Mesodermal cell (in vitro differentiated cells): ENCODE data around the gene SLC25A43.
"Not testable (repeated sequence)": the region's sequence is repeated elsewhere in the genome, so short reads cannot be mapped to it uniquely, and the experiment has no call there.

Experiments used
- H3K27ac ChIP-seq: 2 replicates; pipeline ENCODE4 v1.7.0; 2013; ENCODE audit warnings: mild to moderate bottlenecking, low read depth, low read length, moderate library complexity; ENCODE audit not compliant: severe bottlenecking
- H3K36me3 ChIP-seq: 2 replicates; pipeline ENCODE4 v1.7.1; 2013; ENCODE audit warnings: mild to moderate bottlenecking, low read length, moderate library complexity; ENCODE audit not compliant: control insufficient read depth, insufficient read depth
- H3K4me1 ChIP-seq: one replicate; pipeline ENCODE4 v1.7.1; 2013; ENCODE audit warnings: mild to moderate bottlenecking, low read length; ENCODE audit not compliant: insufficient read depth, control insufficient read depth, poor library complexity, severe bottlenecking
- H3K4me3 ChIP-seq: 2 replicates; pipeline ENCODE4 v1.7.0; 2013; ENCODE audit warnings: low read length, control low read depth, mild to moderate bottlenecking; ENCODE audit not compliant: insufficient read depth, poor library complexity, severe bottlenecking; ENCODE audit errors: extremely low read depth
- H3K9me3 ChIP-seq: 2 replicates; pipeline ENCODE4 v1.7.1; 2013; ENCODE audit warnings: mild to moderate bottlenecking, low read length, moderate library complexity; ENCODE audit not compliant: control insufficient read depth
- whole genome bisulfite sequencing, 2 experiments: methylation state at CpG; one replicate each; pipeline ENCODE4 v1.1.5; 2013; ENCODE audit warnings: missing lambda C conversion rate in 2 of 2; ENCODE audit not compliant: insufficient coverage in 2 of 2; 5-methylcytosine and 5-hydroxymethylcytosine counted together

The SLC25A43 gene

DNA sequence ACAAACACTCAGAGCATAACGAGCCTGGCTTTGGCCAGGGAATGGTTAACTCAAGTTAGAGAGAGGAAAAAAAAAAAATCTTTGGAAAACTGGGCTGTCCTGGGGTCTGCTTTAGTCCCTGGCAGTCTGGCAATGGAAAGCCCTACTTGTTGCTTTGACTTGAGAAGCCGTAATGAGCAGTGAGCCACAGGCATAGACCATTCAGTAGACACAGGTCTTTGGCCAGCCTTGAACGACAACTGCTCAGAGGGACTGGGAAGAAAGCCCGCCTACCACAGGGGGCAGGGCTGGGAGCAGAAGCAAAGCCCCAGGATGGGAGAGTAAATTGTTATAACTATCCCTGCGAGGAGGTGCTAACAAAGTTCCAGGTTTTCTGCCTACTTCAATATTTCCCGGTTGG is 25.9 kb downstream of the SLC25A43 start:
- no peaks in the 10 kb centered on the region for H3K4me1 ChIP-seq
- peaks cover 4% of the 10 kb centered on the region for H3K36me3 ChIP-seq
- no peaks in the 10 kb centered on the region for H3K9me3 ChIP-seq
- no peak overlapping the region for H3K4me3 ChIP-seq
- H3K27ac ChIP-seq: no peak overlapping the region
- WGBS, 2 experiments: 74 to 100% methylated on average over 1 to 3 of the region's 6 CpGs

DNA sequence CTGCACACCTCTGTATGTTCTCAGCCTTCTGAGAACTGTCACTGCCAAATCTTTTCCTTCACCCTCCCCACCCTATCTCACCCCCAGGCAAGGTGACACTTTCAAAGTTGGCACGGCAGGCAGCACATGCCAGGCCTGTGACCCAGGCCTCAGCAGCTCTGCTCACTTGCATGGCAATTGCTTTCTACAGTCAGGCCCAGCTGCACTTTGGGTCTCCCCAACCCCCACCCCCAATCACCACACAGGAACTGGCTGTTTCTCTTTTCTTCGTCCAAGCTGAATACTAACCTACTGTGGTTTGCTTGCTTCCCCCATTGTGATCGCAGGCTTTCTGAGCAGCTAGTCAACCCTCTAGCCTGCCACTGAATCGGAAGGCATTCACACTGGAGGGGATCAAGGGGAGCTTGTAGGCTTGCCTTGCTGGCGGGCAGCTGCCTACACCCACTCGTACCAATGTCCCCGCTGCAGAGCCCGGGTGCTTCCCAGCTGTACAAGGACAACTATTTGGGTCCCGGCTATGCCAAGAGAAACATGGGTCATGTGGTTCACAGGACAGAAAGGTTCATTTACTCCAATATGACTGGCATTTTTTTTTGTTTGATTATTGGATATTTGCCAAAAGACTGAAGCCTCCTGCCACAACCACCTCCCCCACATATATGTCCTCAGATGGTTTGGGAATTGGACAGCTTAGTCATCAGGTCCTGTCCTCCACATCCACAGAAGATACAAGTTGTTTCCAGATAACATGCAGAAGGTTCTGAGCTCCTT is 28.1 kb downstream of the SLC25A43 start:
- 87% methylated on average over 2 of the region's 9 CpGs; no CpG with 5 or more reads in 1 of the 2 experiments for WGBS, 2 experiments
- no peak overlapping the region for H3K4me3 ChIP-seq
- no peaks in the 10 kb centered on the region for H3K9me3 ChIP-seq
- no peak overlapping the region for H3K27ac ChIP-seq
- peaks cover 4% of the 10 kb centered on the region for H3K36me3 ChIP-seq
- H3K4me1 ChIP-seq: no peaks in the 10 kb centered on the region

DNA sequence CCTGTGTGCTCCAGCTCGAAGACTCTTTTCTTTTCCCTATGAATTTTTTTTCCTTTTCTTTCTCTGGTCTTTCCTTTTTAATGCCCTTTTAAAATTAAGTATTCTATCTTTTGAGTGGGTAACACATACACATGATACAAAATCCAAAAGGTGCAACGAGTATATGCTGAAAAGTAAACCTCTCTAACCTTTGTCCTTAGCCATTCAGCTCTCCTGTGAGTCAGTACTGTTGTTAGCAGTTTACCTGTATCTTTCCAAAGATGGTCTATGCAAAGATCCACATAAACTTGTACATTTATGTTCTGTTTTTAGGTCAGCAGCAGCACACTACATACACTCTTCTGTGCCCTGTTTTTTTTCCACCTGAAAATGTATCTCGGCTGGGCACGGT is 28.7 kb downstream of the SLC25A43 start:
- no CpG with 5 or more reads among the region's 4 CpGs for WGBS, 2 experiments
- no peak overlapping the region for H3K4me3 ChIP-seq
- peaks cover 4% of the 10 kb centered on the region for H3K36me3 ChIP-seq
- no peak overlapping the region for H3K27ac ChIP-seq
- H3K4me1 ChIP-seq: no peaks in the 10 kb centered on the region
- no peaks in the 10 kb centered on the region for H3K9me3 ChIP-seq

DNA sequence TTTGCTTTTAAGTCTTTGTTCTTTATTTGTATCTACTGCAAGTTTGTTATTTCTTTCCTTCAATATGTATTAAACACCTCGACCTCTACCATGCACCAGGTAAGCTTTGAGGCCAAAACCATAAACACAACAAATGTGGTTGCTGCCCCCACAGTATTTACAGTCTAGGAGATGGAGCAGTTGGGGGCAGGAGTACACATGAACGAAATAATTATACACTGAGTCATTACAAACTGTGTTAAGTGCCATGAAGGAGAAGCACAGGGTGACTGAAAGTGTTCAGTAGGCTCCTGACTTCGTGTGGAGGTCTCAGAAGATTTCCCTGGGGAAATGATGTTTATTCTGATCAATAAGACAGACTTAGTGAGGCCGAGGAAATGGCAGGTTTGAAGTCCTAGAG is 30.3 kb downstream of the SLC25A43 start:
- Histone ChIP-seq H3K9me3 (no peaks in the 10 kb centered on the region), H3K36me3 (peaks cover 4% of the 10 kb centered on the region), H3K4me1 (no peaks in the 10 kb centered on the region), H3K4me3 (no peak overlapping the region), H3K27ac (no peak overlapping the region)
- 80 to 93% methylated on average over 1 to 2 of the region's 4 CpGs for WGBS, 2 experiments

DNA sequence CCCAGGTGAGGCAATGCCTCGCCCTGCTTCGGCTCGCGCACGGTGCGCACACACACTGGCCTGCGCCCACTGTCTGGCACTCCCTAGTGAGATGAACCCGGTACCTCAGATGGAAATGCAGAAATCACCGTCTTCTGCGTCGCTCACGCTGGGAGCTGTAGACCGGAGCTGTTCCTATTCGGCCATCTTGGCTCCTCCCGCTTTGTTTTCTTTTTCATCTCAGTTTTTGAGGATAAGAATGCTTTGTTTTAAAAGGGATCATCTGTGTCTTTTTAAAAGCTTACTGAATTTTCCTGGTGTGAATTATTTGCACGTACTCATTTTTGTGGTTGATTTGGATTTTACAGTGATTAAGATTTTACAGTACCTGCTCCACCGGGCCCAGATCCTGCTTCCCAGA is 42.2 kb downstream of the SLC25A43 start:
- not testable (repeated sequence) for H3K4me1 ChIP-seq, H3K4me3 ChIP-seq, H3K36me3 ChIP-seq, H3K9me3 ChIP-seq, H3K27ac ChIP-seq
- 96% methylated on average over 5 of the region's 17 CpGs; no CpG with 5 or more reads in 1 of the 2 experiments for WGBS, 2 experiments

DNA sequence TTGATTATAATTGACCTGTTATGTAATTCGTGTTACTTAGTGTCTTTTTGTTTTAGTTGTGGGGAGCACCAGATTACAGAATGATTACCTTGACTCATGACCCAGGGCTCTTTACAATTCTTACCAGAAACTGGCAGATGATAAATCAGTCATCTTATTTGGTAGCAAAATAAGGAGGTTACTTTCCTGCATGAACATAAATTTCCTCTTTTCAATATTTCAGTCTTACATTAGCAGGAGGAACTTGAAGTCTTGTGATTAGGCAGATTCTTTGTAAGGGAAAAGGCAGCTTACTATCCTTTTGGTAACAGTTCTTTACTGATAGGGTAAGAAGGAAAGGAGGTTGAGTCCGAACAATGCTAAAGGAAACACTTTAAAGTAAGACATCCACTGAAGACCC is 43.1 kb downstream of the SLC25A43 start:
- Histone ChIP-seq H3K36me3 (no peaks in the 10 kb centered on the region), H3K9me3 (no peaks in the 10 kb centered on the region), H3K27ac (no peak overlapping the region), H3K4me1 (no peaks in the 10 kb centered on the region), H3K4me3 (no peak overlapping the region)
- WGBS, 2 experiments: no CpG with 5 or more reads among the region's 2 CpGs

DNA sequence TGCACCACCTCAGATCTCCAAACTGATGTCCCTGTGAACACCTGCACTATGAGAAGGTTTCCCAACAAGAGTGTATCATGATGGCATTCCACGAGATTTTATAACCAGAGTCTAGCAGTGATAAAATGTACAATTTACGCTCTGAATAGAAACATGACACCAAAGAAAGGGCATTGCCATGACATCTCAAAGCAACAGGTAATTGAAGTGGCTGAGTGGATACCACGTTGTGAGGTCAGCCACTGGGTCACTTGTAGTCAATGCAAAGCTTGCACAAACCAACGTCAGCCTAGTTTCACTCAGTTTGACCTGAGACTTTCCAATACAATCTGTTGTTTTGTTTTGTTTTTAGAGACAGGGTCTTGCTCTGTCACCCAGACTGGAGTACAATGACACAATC is 54.1 kb downstream of the SLC25A43 start:
- Histone ChIP-seq H3K27ac (no peak overlapping the region), H3K36me3 (peaks cover 3% of the 10 kb centered on the region), H3K4me3 (no peak overlapping the region), H3K4me1 (no peaks in the 10 kb centered on the region), H3K9me3 (no peaks in the 10 kb centered on the region)
- 92 to 93% methylated on average over 2 of the region's 4 CpGs for WGBS, 2 experiments

DNA sequence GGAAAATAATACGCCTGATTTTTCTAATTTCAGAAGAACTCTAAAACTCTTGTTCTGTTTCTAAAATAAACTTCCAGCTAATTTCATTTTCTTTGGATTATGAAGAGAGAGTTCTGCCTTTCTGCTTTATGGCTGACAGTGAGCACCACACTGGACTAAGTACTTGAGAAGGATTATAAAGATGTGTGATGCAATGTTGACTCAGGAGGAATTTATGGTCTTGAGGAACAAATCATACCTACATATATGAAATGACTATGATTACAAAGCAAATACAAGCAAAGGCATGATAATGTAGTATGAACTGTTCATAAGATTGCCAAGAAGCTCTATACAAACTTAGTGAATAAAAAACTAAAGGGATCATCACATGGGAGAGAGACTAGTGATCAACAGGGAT is 56.1 kb downstream of the SLC25A43 start:
- no CpG with 5 or more reads among the region's 1 CpG for WGBS, 2 experiments

DNA sequence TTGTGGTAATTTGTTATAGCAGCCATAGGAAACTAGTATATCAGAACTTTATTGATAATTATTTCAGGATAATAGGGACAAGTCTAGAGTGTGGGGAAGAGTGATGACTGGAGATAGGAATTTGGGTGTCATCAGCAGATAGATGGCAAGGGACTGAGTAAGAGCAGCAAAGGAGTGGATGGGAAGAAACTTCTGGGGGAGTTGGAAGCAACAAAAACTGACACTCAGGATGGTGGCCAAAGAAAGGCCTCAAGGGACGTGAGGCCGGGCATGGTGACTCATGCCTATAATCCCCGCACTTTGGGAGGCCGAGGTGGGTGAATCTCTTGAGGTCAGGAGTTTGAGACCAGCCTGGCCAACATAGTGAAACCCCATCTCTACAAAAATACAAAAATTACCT is 60.0 kb downstream of the SLC25A43 start:
- no peaks in the 10 kb centered on the region for H3K36me3 ChIP-seq
- H3K4me1 ChIP-seq: no peaks in the 10 kb centered on the region
- H3K4me3 ChIP-seq: no peak overlapping the region
- H3K27ac ChIP-seq: no peak overlapping the region
- no CpG with 5 or more reads among the region's 4 CpGs for WGBS, 2 experiments
- no peaks in the 10 kb centered on the region for H3K9me3 ChIP-seq

More for the DNA sequence above, 56.1 kb downstream of the SLC25A43 start:
- no peak overlapping the region for H3K4me3 ChIP-seq
- peaks cover 3% of the 10 kb centered on the region for H3K36me3 ChIP-seq
- no peaks in the 10 kb centered on the region for H3K9me3 ChIP-seq
- no peak overlapping the region for H3K27ac ChIP-seq
- no peaks in the 10 kb centered on the region for H3K4me1 ChIP-seq

DNA sequence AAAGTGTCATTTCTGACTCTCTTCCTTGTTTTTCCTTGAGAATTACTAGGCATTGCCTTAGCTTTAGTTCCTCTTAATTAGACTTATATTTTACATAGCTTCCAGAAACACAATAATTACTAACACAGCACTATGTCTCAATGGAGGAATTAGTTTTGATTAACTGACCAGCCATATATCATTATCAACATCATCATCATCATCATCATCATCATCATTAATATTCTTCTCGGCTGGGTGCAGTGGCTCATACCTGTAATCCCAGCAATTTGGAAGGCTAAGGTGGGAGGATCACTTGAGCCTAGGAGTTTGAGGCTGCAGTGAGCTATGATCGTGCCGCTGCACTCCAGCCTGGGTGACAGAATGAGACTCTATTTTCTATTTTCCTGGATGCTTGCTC is 66.4 kb downstream of the SLC25A43 start:
- no CpG with 5 or more reads among the region's 3 CpGs for whole genome bisulfite sequencing, 2 experiments
- H3K27ac ChIP-seq: no peak overlapping the region

DNA sequence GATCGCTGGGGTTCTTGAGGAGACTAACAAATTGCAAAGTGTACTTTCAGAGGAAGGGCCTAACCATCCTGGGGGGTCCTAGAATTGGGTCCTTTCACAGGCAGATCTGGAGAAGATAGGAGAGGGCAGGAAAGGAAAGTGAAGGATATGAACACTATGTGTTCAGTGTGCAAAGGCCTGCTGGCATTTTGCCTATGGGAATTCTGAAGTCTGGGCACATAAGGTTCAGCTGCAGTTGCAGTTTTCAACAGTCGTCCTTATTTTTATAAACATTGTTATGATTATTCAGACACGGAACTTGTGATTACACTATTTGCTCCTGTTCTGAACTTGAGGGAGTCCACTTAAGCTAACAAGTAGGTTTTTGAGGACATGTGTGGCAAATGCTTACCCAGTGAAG is 67.8 kb downstream of the SLC25A43 start:
- Histone ChIP-seq H3K9me3 (no peaks in the 10 kb centered on the region), H3K36me3 (peaks cover 22% of the 10 kb centered on the region), H3K4me3 (no peak overlapping the region), H3K27ac (no peak overlapping the region), H3K4me1 (no peaks in the 10 kb centered on the region)
- 100% methylated on average over 1 of the region's 3 CpGs; no CpG with 5 or more reads in 1 of the 2 experiments for WGBS, 2 experiments

More for the DNA sequence above, 66.4 kb downstream of the SLC25A43 start:
- Histone ChIP-seq H3K36me3 (peaks cover 13% of the 10 kb centered on the region), H3K9me3 (no peaks in the 10 kb centered on the region), H3K4me1 (no peaks in the 10 kb centered on the region), H3K4me3 (no peak overlapping the region)
